GM23248 (cell line): Measurements from ENCODE around the gene MILR1. TPM values are rescaled to one million over a fixed set of nuclear protein-coding genes. Genes with fewer than 3 reads are reported as not detected.

ENCODE experiments used
- DNase-seq: peaks from one replicate; pipeline ENCODE4 v3.0.0-alpha.2; 2015
- H2AFZ ChIP-seq: fragments of 200-600 bp; sonication (generic); 2 replicates; pipeline ENCODE4 v1.6.1; 2016; ENCODE audit warnings: antibody characterized with exemption
- H3F3A ChIP-seq: fragments of 200-600 bp; sonication (generic); 2 replicates; pipeline ENCODE4 v1.6.1; 2016; ENCODE audit warnings: mild to moderate bottlenecking, antibody characterized with exemption, mixed run types; ENCODE audit not compliant: insufficient read depth
- H3K27ac ChIP-seq: fragments of 200-600 bp; sonication (generic); 2 replicates; pipeline ENCODE4 v1.5.1; 2016; ENCODE audit warnings: mild to moderate bottlenecking
- H3K27me3 ChIP-seq: fragments of 200-600 bp; sonication (generic); replicated peaks from 2 replicates; pipeline ENCODE4 v1.6.1; 2016; ENCODE audit warnings: mild to moderate bottlenecking; ENCODE audit not compliant: insufficient read depth
- H3K36me3 ChIP-seq: fragments of 200-600 bp; sonication (generic); 2 replicates; pipeline ENCODE4 v1.6.1; 2016; ENCODE audit warnings: low read depth, mild to moderate bottlenecking
- H3K4me1 ChIP-seq: fragments of 200-600 bp; sonication (generic); 2 replicates; pipeline ENCODE4 v1.6.1; 2016; ENCODE audit warnings: mild to moderate bottlenecking; ENCODE audit not compliant: insufficient read depth
- H3K4me2 ChIP-seq: fragments of 200-600 bp; sonication (generic); one replicate; pipeline ENCODE4 v1.6.1; 2016; ENCODE audit warnings: mild to moderate bottlenecking; ENCODE audit not compliant: unreplicated experiment
- H3K4me3 ChIP-seq: fragments of 200-600 bp; sonication (generic); 2 replicates; pipeline ENCODE4 v1.5.1; 2016; ENCODE audit warnings: mild to moderate bottlenecking
- H3K79me2 ChIP-seq: fragments of 200-600 bp; sonication (generic); 2 replicates; pipeline ENCODE4 v1.6.1; 2016; ENCODE audit warnings: mild to moderate bottlenecking; ENCODE audit not compliant: insufficient read depth
- H3K9ac ChIP-seq: fragments of 200-600 bp; sonication (generic); 2 replicates; pipeline ENCODE4 v1.6.1; 2016; ENCODE audit warnings: mild to moderate bottlenecking
- H3K9me2 ChIP-seq: fragments of 200-600 bp; sonication (generic); 2 replicates; pipeline ENCODE4 v1.6.1; 2016; ENCODE audit warnings: mixed run types, mild to moderate bottlenecking, moderate library complexity; ENCODE audit not compliant: insufficient read depth
- H3K9me3 ChIP-seq: fragments of 200-600 bp; sonication (generic); one replicate; pipeline ENCODE4 v1.6.1; 2017; ENCODE audit warnings: low read depth
- H4K20me1 ChIP-seq: fragments of 200-600 bp; sonication (generic); 2 replicates; pipeline ENCODE4 v1.6.0; 2016; ENCODE audit not compliant: insufficient read depth
- EZH2 ChIP-seq: fragments of 200-600 bp; sonication (generic); IDR thresholded peaks from 2 replicates; pipeline ENCODE4 v1.6.1; 2018; ENCODE audit warnings: antibody characterized with exemption, mild to moderate bottlenecking; ENCODE audit not compliant: insufficient read depth, poor library complexity, severe bottlenecking
- EZH2phosphoT487 ChIP-seq: fragments of 200-600 bp; sonication (generic); IDR thresholded peaks from 2 replicates; pipeline ENCODE4 v1.6.1; 2018; ENCODE audit warnings: antibody characterized with exemption, moderate library complexity, mild to moderate bottlenecking, low read depth; ENCODE audit not compliant: insufficient read depth
- WGBS, 2 experiments: methylation state at CpG; one replicate each; pipeline ENCODE4 v1.1.6; 2015 to 2017; ENCODE audit warnings: low lambda C conversion rate in 2 of 2, low coverage in 1 of 2; ENCODE audit errors: missing lambda C conversion rate in 2 of 2; 5-methylcytosine and 5-hydroxymethylcytosine counted together
- in situ Hi-C: fragments of 300-500 bp; cut with MboI; formaldehyde crosslinking; loops from 2 replicates; pipeline ENCODE4 v1.15.0; 2020
- polyA plus RNA-seq: library from polyadenylated mRNA; unstranded; fragments of >200 nt; fragmentation: Nextera tagmentation; extraction: Ambion mirVana; gene quantifications from 2 replicates; pipeline ENCODE4 v1.2.1, GENCODE V29; 2016
- total RNA-seq: library from RNA; depleted of rRNA; stranded (reverse); fragments of >200 nt; shearing (Covaris generic); gene quantifications from 2 replicates; pipeline ENCODE4 v1.2.3, GENCODE V29; 2014

The MILR1 gene
- total and polyA plus RNA-seq, 2 experiments from 2014 or later, result 6.3 to 11.7 TPM

DNA sequence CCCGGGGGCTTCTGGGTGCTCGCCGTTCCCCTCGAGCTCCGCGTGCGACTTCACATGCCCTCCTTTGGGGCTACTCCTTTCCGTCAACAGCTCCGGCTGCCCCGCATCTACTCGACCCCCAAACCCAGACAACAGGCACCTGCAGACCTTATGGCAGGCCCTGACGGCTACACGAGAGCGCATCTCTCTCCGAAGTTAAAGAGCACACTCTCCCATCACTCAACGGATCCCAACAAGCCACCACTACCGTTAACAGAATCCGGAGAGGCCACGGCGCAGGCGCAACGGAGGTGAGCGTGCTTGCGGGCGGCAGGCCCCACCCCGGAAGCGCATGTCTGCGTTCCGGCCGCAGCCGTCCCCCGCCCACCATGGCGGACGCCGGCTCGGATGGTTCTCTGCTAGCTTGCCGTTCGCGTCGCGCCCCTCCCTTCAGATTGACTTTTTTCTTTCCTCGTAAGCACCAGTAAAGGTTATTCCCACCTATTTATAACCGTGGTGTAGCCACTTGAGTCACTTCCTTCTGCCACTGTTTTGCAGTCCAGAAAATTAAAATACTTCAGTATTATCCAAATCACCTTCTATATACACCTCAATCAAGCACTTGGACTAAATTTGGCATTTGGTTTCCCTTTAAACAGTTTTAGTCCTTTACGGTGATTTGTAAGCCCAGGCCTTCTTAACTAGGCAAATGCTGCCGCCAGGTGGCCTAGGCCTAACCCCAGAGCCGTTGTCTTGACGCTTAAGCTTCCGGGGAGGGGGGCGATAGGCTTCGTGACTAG, 48.1 kb downstream of the MILR1 start, which contains the start of gene POLG2:
TSS of gene POLG2 (minus strand) at position 269 of the 779 bp plus-strand sequence. CDS start at position 183, 86 bp downstream.
- no peaks in the 10 kb centered on the region for H3K27me3 ChIP-seq
- H4K20me1 ChIP-seq, result peaks cover 13% of the 10 kb centered on the region; the same call in 1 of the 2 replicates
- peaks cover 53% of the 10 kb centered on the region for H3F3A ChIP-seq
- peak within 1 kb of the TSS; percentile 77 for H3K9ac ChIP-seq
- peak within 1 kb of the TSS; percentile 87 for H3K4me3 ChIP-seq
- no peaks in the 10 kb centered on the region for H3K9me3 ChIP-seq
- peak within 1 kb of the TSS; percentile 80 for H3K4me2 ChIP-seq
- H3K36me3 ChIP-seq, result peaks cover 44% of the 10 kb centered on the region
- no peaks in the 10 kb centered on the region for H3K9me2 ChIP-seq
- H3K27ac ChIP-seq, result peak within 1 kb of the TSS; percentile 86
- peaks cover 70% of the 10 kb centered on the region for H3K79me2 ChIP-seq
- peak within 1 kb of the TSS; percentile 83 for H2AFZ ChIP-seq
- peak; percentile 97 for DNase-seq
- WGBS, 2 experiments, result 1 to 2% methylated on average over 50 of the region's 50 CpGs
- TF ChIP-seq EZH2phosphoT487, result no peak
- TF ChIP-seq EZH2, result no peak
- peaks cover 64% of the 10 kb centered on the region for H3K4me1 ChIP-seq
- in situ Hi-C loops, result no loop called here

DNA sequence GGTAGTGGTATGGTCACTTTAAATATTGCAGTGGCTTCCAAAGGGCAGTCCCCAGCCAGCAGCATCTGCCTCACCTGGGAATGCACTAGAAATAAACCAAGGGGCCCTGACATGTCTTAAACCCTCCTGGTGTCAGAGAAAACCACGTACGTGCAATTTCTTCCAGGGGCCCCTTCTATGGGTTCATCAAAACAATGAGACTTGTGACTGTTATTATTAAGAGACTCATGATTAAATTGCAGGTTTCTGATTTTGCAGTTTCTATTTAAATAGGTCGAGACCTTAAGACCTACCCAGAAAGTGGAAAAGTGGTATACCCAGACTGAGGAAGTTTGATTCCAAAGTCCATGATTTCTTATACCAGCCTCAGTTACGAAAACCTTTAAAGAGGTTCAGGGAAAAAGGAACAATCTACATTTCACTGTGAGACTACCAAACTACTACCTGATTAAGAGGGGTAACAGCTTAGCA, 48.7 kb downstream of the MILR1 start:
- H3K4me3 ChIP-seq, result peak overlapping the region; percentile 87
- H3F3A ChIP-seq, result peaks cover 55% of the 10 kb centered on the region
- no peaks in the 10 kb centered on the region for H3K9me2 ChIP-seq
- peaks cover 18% of the 10 kb centered on the region; the same call in 1 of the 2 replicates for H4K20me1 ChIP-seq
- no peak for TF ChIP-seq EZH2
- no peak for TF ChIP-seq EZH2phosphoT487
- H3K4me2 ChIP-seq, result peak overlapping the region; percentile 80
- H3K4me1 ChIP-seq, result peaks cover 71% of the 10 kb centered on the region
- H2AFZ ChIP-seq, result no peak overlapping the region
- in situ Hi-C loops, result no loop called here
- peak overlapping the region; percentile 77 for H3K9ac ChIP-seq
- H3K79me2 ChIP-seq, result peaks cover 76% of the 10 kb centered on the region
- no peaks in the 10 kb centered on the region for H3K27me3 ChIP-seq
- 46 to 51% methylated on average over 4 of the region's 4 CpGs for WGBS, 2 experiments
- H3K9me3 ChIP-seq, result no peaks in the 10 kb centered on the region
- no peak for DNase-seq
- peaks cover 50% of the 10 kb centered on the region for H3K36me3 ChIP-seq
- peak overlapping the region; percentile 86 for H3K27ac ChIP-seq

DNA sequence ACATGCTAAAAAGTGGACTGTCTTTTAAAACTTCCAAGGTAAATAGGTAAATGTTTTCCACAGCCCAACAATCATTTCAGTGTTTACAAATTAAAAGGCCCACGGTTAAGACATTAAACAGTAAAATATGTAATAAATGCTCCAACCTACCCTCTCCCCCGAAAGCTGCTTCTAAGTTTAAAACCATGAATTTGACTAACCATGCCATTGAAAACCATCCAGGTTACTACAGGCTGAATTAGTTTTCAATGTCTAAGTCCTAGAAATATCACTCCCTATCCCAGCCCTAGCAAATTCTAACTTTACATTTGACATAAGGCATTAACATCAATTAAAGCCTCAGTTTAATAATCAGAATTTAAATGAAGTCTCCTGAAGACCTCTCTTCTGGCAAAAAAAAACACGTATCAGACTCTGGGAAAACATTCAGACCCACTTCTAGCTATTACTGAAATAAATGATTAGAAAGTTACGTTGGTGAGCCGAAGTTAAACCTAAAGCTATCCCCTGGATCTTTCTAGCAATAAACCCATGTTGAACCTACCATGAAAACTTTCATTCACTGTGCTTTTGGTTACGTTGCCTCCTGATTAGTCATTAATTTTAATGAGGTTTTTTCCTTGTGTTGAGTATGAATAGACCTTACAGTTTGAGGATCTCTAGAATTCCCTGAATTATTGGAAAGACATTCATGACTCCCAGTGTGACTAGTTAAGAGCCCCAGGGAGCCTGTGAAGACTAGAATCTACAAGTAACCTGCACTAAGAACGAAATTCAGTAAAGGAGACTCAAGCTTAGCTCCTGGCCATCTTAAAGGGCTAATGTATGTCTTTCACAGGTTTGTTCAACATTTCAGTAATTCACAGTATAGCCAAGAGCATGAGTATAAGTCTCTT, 49.6 kb downstream of the MILR1 start:
- peak overlapping the region; percentile 77 for H3K9ac ChIP-seq

DNA sequence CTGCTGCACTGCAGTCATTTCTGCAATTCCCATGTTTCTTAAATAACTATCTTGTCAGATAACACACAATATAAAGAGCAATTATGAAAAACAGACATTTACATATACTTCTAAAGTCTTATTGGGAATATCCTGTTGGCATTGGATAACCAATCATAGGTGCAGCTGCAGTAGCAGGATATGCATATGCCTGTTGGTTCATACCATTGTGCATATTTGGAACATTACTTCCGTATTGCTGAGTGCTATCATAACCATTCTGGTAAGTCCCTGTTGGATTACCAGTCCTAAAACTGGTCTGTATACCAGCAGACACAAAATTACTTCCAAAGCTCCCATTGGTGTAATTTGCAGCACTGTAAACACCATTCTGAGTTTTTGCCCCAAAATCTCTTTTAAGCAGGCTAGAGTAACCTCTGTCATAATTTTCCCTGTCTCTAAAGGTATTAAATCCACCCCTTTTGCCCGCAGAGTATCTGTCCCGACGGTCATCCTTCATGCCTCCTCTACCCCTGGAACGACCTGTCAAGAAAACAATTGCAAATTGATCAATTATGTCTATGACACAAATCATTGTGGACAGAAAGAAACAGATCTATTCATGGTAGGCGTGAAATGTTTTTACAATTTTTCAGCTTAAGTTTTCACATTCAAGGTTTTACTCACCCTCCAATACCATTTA, 51.0 kb downstream of the MILR1 start:
- H3K9me2 ChIP-seq, result no peaks in the 10 kb centered on the region
- DNase-seq, result peak; percentile 55
- peaks cover 78% of the 10 kb centered on the region for H3K4me1 ChIP-seq
- 78 to 79% methylated on average over 6 of the region's 6 CpGs for WGBS, 2 experiments
- no peak overlapping the region for H2AFZ ChIP-seq
- H3K9ac ChIP-seq, result peak overlapping the region; percentile 77
- peaks cover 84% of the 10 kb centered on the region for H3K79me2 ChIP-seq
- in situ Hi-C loops, result no loop called here
- peaks cover 79% of the 10 kb centered on the region for H3F3A ChIP-seq
- H3K4me2 ChIP-seq, result peak overlapping the region; percentile 29
- H4K20me1 ChIP-seq, result peaks cover 42% of the 10 kb centered on the region
- no peaks in the 10 kb centered on the region for H3K27me3 ChIP-seq
- 0 out of 2 replicates have a peak overlapping the region, but pooled peaks have one; percentile 1 for H3K4me3 ChIP-seq
- TF ChIP-seq EZH2 (no peak), EZH2phosphoT487 (no peak)
- H3K9me3 ChIP-seq, result no peaks in the 10 kb centered on the region
- H3K27ac ChIP-seq, result peak overlapping the region; percentile 86
- peaks cover 74% of the 10 kb centered on the region for H3K36me3 ChIP-seq

More for the DNA sequence above, 49.6 kb downstream of the MILR1 start:
- Histone ChIP-seq H3K27ac (peak overlapping the region; percentile 86), H3K9me2 (no peaks in the 10 kb centered on the region), H3K4me1 (peaks cover 80% of the 10 kb centered on the region), H3K79me2 (peaks cover 82% of the 10 kb centered on the region), H3F3A (peaks cover 65% of the 10 kb centered on the region), H3K9me3 (no peaks in the 10 kb centered on the region), H3K4me2 (peak overlapping the region; percentile 29), H4K20me1 (peaks cover 28% of the 10 kb centered on the region; the same call in 1 of the 2 replicates), H2AFZ (no peak overlapping the region), H3K27me3 (no peaks in the 10 kb centered on the region), H3K36me3 (peaks cover 60% of the 10 kb centered on the region), H3K4me3 (peak overlapping the region; percentile 87; the same call in 1 of the 2 replicates)
- 44 to 46% methylated on average over 7 of the region's 7 CpGs for WGBS, 2 experiments
- in situ Hi-C loops, result no loop called here
- DNase-seq, result peak; percentile 43
- TF ChIP-seq EZH2phosphoT487, result no peak
- no peak for TF ChIP-seq EZH2
